Stimulated activated CD4-positive, alpha-beta T cell treated with anti-CD3 and anti-CD28 coated beads, Interleukin-12 subunit alpha, Interleukin-12 subunit beta, amount 100 ng/mL, for 24 hours (primary cell): Measurements from ENCODE around the gene FAM53C.

Experiments used
- DNase-seq, 2 experiments: peaks; one replicate each; pipeline ENCODE4 v3.0.0-alpha.2; 2020; ENCODE audit warnings: low read depth in 2 of 2

The FAM53C gene

GRCh38 chr5:138391859-138392386, 53.9 kb downstream of the FAM53C start:
- DNase-seq: no peak
